Calu3 (cell line): Measurements from ENCODE around the gene SLC22A23. TPM values are rescaled to one million over a fixed set of nuclear protein-coding genes. Genes with fewer than 3 reads are reported as not detected.

Experiments
- BruUV-seq: library from RNA; stranded (reverse); fragments of 400-500 nt; replicated peaks from 2 replicates; lab custom pipeline; 2021; lab: Mats Ljungman, UMichigan
- CTCF ChIA-PET: fragments of 300-600 bp; sonication (Branson Sonifier 250); formaldehyde crosslinking; loops from one replicate; lab custom pipeline; 2022; ENCODE audit warnings: antibody characterized with exemption; lab: Charles Lee
- DNase-seq: peaks from one replicate; pipeline ENCODE4 v3.0.0; 2022
- H3K27ac Mint-ChIP-seq: one replicate; pipeline ENCODE4 v1.8.0; 2022; ENCODE audit warnings: mixed read lengths; ENCODE audit not compliant: unreplicated experiment
- H3K27me3 Mint-ChIP-seq: one replicate; pipeline ENCODE4 v1.8.0; 2022; ENCODE audit warnings: mixed read lengths; ENCODE audit not compliant: unreplicated experiment
- H3K36me3 Mint-ChIP-seq: one replicate; pipeline ENCODE4 v1.8.0; 2022; ENCODE audit warnings: mild to moderate bottlenecking, moderate library complexity, mixed read lengths; ENCODE audit not compliant: insufficient read depth, unreplicated experiment
- H3K4me1 Mint-ChIP-seq: one replicate; pipeline ENCODE4 v1.8.0; 2022; ENCODE audit warnings: mild to moderate bottlenecking, low read depth, mixed read lengths; ENCODE audit not compliant: unreplicated experiment
- H3K4me3 Mint-ChIP-seq: one replicate; pipeline ENCODE4 v1.8.0; 2022; ENCODE audit warnings: mild to moderate bottlenecking, low read depth, moderate library complexity, mixed read lengths; ENCODE audit not compliant: unreplicated experiment
- H3K9me3 Mint-ChIP-seq: one replicate; pipeline ENCODE4 v1.8.0; 2022; ENCODE audit warnings: low read depth, mixed read lengths; ENCODE audit not compliant: unreplicated experiment
- CTCF ChIP-seq: fragments of 200-600 bp; IDR thresholded peaks from one replicate; pipeline ENCODE4 v1.8.0; 2022; ENCODE audit warnings: antibody characterized with exemption; ENCODE audit not compliant: unreplicated experiment
- intact Hi-C: fragments of 100-400 bp; cut with micrococcal nuclease; formaldehyde crosslinking; loops from one replicate; pipeline ENCODE4 v1.10.0; 2022; ENCODE audit not compliant: unreplicated experiment
- total RNA-seq: library from RNA; stranded (reverse); gene quantifications from 2 replicates; pipeline ENCODE4 v1.2.3, GENCODE V29; 2022

Gene SLC22A23
- total RNA-seq, 1 experiment from 2014 or later, result 3.9 TPM

GRCh38 chr6:3449321-3449720, 7.5 kb downstream of the SLC22A23 start:
- Mint-ChIP-seq H3K4me3 (no peak overlapping the region), H3K4me1 (no peaks in the 10 kb centered on the region), H3K27me3 (peaks cover 12% of the 10 kb centered on the region), H3K9me3 (no peaks in the 10 kb centered on the region), H3K36me3 (no peaks in the 10 kb centered on the region), H3K27ac (no peak overlapping the region)
- intact Hi-C loops, result no loop called here
- CTCF ChIA-PET, result no interaction called here
- no TSS peak for BruUV-seq
- DNase-seq, result no peak
- no peak for TF ChIP-seq CTCF

GRCh38 chr6:3447005-3447404, 9.8 kb downstream of the SLC22A23 start:
- CTCF ChIA-PET, result interaction anchor here (0.6 kb wide), 1 partner anchor 134 kb away, joined by 3 read pairs; no protein-coding TSS in a partner anchor
- no TSS peak for BruUV-seq
- H3K9me3 Mint-ChIP-seq, result no peaks in the 10 kb centered on the region
- H3K27ac Mint-ChIP-seq, result no peak overlapping the region
- intact Hi-C loops, result no loop called here
- H3K36me3 Mint-ChIP-seq, result no peaks in the 10 kb centered on the region
- no peak for DNase-seq
- H3K4me3 Mint-ChIP-seq, result no peak overlapping the region
- no peak for TF ChIP-seq CTCF
- peaks cover 14% of the 10 kb centered on the region for H3K27me3 Mint-ChIP-seq
- peaks cover 11% of the 10 kb centered on the region for H3K4me1 Mint-ChIP-seq

- no peak for TF ChIP-seq CTCF
- no peak for DNase-seq
- Mint-ChIP-seq H3K27ac (no peak overlapping the region), H3K36me3 (no peaks in the 10 kb centered on the region), H3K4me3 (no peak overlapping the region), H3K27me3 (peaks cover 22% of the 10 kb centered on the region), H3K4me1 (peaks cover 11% of the 10 kb centered on the region), H3K9me3 (no peaks in the 10 kb centered on the region)
- BruUV-seq, result no TSS peak
- CTCF ChIA-PET, result no interaction called here
- intact Hi-C loops, result no loop called here
These were observed 10.7 kb downstream of the SLC22A23 start for GRCh38 chr6:3446184-3446583.

- Mint-ChIP-seq H3K36me3 (no peaks in the 10 kb centered on the region), H3K4me1 (peaks cover 11% of the 10 kb centered on the region), H3K4me3 (no peak overlapping the region), H3K27ac (no peak overlapping the region), H3K9me3 (no peaks in the 10 kb centered on the region), H3K27me3 (peaks cover 26% of the 10 kb centered on the region)
- DNase-seq, result no peak
- intact Hi-C loops, result no loop called here
- no TSS peak for BruUV-seq
- CTCF ChIA-PET, result no interaction called here
- no peak for TF ChIP-seq CTCF
These were observed 12.4 kb downstream of the SLC22A23 start for GRCh38 chr6:3444276-3445088.
